ENCODE measurements around the gene RNF39. TPM values are rescaled to one million over a fixed set of nuclear protein-coding genes. Genes with fewer than 3 reads are reported as not detected.

RNF39 gene
- total and polyA plus RNA-seq, 2 of the 13 experiments (the other 11 are each of a cell fraction or from before 2014, with no cell fraction given) = 0.13 to 1.8 TPM

DNA sequence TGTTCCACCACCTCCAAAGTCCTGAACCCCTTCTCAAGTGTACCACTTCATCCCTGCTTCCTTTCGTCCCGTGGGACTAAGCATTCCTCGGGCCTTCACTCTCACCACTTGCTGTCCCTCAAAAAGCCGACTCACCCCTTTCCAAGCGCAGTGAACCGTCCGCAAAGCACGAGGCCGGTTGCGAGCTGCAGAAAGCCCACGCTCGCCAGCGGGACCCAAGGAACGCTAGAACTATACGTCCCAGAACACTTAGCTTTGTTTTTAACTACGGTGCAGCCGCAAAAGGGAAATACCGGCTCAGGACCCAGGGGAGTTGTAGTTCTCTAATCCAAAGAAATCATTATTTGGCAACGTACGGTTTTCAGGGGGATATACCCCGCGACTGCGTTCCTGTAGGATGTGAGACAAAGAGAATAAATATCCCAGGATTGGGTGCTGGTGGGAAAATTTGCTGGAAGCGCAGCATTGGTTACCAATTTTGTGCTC is 14.9 kb downstream of the RNF39 start:
- intact Hi-C loops (cut with micrococcal nuclease; ENCODE audit: unreplicated experiment) (loop anchor here (1.0 to 2.0 kb wide), 2 partner anchors 43 to 110 kb away; no protein-coding TSS in a partner anchor), in situ Hi-C loops (cut with HindIII; ENCODE audit: extremely low pct_ligation_motif_present, low pct_unique_long_range_greater_than_20kb) (no loop called here)
- POLR2A ChIA-PET = interaction anchor here (0.7 to 2.8 kb wide), 19 partner anchors 9 to 1919 kb away, joined by 3 to 35 read pairs (median 4); partner anchors contain the start of genes RNF39, TRIM15, TRIM26 and ZKSCAN8
- TSS peak; percentile 85 for BruUV-seq (replicated peaks)
- Histone ChIP-seq H3K27ac (ENCODE audit: extremely low read length, insufficient read depth, low read length) (peak overlapping the region; percentile 75), H3K27me3 (ENCODE audit: control insufficient read depth in 1 of 2, insufficient read depth in 2 of 2, low read length in 2 of 2) (peaks cover 0 to 4% of the 10 kb centered on the region in 2 experiments; a peak in 1 of 5 replicates), H3K4me1 (ENCODE audit: insufficient read depth, low read length) (peaks cover 28% of the 10 kb centered on the region), H4K20me1 (ENCODE audit: insufficient read depth, low read length) (no peaks in the 10 kb centered on the region), H3K79me2 (ENCODE audit: insufficient read depth, low read length) (peaks cover 37% of the 10 kb centered on the region), H3K9ac (ENCODE audit: insufficient read depth, low read depth, low read length) (peak overlapping the region; percentile 90), H3K9me3 (ENCODE audit: low read length) (no peaks in the 10 kb centered on the region), H3K4me2 (ENCODE audit: low read depth, low read length) (peak overlapping the region; percentile 99), H3K36me3 (replicated peaks in 1 of 2; ENCODE audit: control insufficient read depth in 1 of 2, insufficient read depth in 2 of 2, low read length in 2 of 2) (peaks cover 1 to 9% of the 10 kb centered on the region in 2 experiments; a peak in 2 of 5 replicates), H3K4me3 (replicated peaks in 1 of 3; ENCODE audit: insufficient read depth in 1 of 3, low read depth in 2 of 3, low read length in 3 of 3) (peak overlapping the region; percentile 89 to 99 (median 93)), H2AFZ (ENCODE audit: low read length) (peak overlapping the region; percentile 92)
- FAIRE-seq (no peak), ATAC-seq (peak; percentile 15), DNase-seq (ENCODE audit: low spot score) (no peak)
- CTCF ChIA-PET (ENCODE audit: low intra/inter-chr PET ratio, low total read pairs) = no interaction called here
- WGBS (ENCODE audit: low lambda C conversion rate) = under 1% methylated on average over 24 of the region's 24 CpGs
- TF ChIP-seq ZSCAN30 (CRISPR knock-in tag; IDR thresholded peaks at IDR 0.05) (peak; percentile 16; the same call in 1 of the 2 replicates), ZBTB3 (CRISPR knock-in tag; IDR thresholded peaks at IDR 0.05; ENCODE audit: borderline replicate concordance, low read depth) (peak; percentile 57; the same call in 1 of the 2 replicates), ZNF343 (CRISPR knock-in tag; IDR thresholded peaks at IDR 0.05) (0 out of 2 replicates have a peak, but pooled peaks have one; percentile 75), ZNF253 (CRISPR knock-in tag; IDR thresholded peaks at IDR 0.05; ENCODE audit: borderline replicate concordance) (0 out of 2 replicates have a peak, but pooled peaks have one; percentile 29), KDM5A (IDR thresholded peaks at IDR 0.05; ENCODE audit: borderline replicate concordance, low read length) (peak; percentile 99), ZSCAN21 (CRISPR knock-in tag; IDR thresholded peaks at IDR 0.05; ENCODE audit: borderline replicate concordance) (0 out of 2 replicates have a peak, but pooled peaks have one; percentile 3), GZF1 (CRISPR knock-in tag; IDR thresholded peaks at IDR 0.05) (0 out of 2 replicates have a peak, but pooled peaks have one; percentile 26), RBM39 (IDR thresholded peaks at IDR 0.05; ENCODE audit: low read depth, low read length, poor library complexity, severe bottlenecking) (peak; percentile 11), ZNF230 (CRISPR knock-in tag; IDR thresholded peaks at IDR 0.05) (0 out of 2 replicates have a peak, but pooled peaks have one; percentile 15), ZC3H4 (CRISPR knock-in tag; IDR thresholded peaks at IDR 0.05; ENCODE audit: borderline replicate concordance) (peak; percentile 57; the same call in 1 of the 2 replicates), BRCA1 (CRISPR knock-in tag; IDR thresholded peaks at IDR 0.05) (no peak), ZNF703 (CRISPR knock-in tag; IDR thresholded peaks at IDR 0.05; ENCODE audit: borderline replicate concordance) (peak; percentile 25; the same call in 1 of the 2 replicates), ZMAT3 (CRISPR knock-in tag; conservative IDR thresholded peaks at IDR 0.05) (no peak), ZNF674 (CRISPR knock-in tag; IDR thresholded peaks at IDR 0.05; ENCODE audit: low read depth) (no peak), ZNF124 (CRISPR knock-in tag; IDR thresholded peaks at IDR 0.05) (0 out of 2 replicates have a peak, but pooled peaks have one; percentile 89), FOSL1 (CRISPR knock-in tag; IDR thresholded peaks at IDR 0.05; ENCODE audit: borderline replicate concordance) (no peak), SETDB1 (CRISPR knock-in tag; IDR thresholded peaks at IDR 0.05; ENCODE audit: borderline replicate concordance) (0 out of 2 replicates have a peak, but pooled peaks have one; percentile 49), ZNF572 (CRISPR knock-in tag; IDR thresholded peaks at IDR 0.05) (peak; percentile 90; the same call in 1 of the 2 replicates)
- TF ChIP-seq, protein P1, sequence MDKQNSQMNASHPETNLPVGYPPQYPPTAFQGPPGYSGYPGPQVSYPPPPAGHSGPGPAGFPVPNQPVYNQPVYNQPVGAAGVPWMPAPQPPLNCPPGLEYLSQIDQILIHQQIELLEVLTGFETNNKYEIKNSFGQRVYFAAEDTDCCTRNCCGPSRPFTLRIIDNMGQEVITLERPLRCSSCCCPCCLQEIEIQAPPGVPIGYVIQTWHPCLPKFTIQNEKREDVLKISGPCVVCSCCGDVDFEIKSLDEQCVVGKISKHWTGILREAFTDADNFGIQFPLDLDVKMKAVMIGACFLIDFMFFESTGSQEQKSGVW (CRISPR knock-in tag; IDR thresholded peaks at IDR 0.05; ENCODE audit: borderline replicate concordance) = 0 out of 2 replicates have a peak, but pooled peaks have one; percentile 33
- TF ChIP-seq, protein P2, sequence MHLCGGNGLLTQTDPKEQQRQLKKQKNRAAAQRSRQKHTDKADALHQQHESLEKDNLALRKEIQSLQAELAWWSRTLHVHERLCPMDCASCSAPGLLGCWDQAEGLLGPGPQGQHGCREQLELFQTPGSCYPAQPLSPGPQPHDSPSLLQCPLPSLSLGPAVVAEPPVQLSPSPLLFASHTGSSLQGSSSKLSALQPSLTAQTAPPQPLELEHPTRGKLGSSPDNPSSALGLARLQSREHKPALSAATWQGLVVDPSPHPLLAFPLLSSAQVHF (CRISPR knock-in tag; IDR thresholded peaks at IDR 0.05) = peak; percentile 68; the same call in 1 of the 2 replicates
- TF ChIP-seq, protein P3, sequence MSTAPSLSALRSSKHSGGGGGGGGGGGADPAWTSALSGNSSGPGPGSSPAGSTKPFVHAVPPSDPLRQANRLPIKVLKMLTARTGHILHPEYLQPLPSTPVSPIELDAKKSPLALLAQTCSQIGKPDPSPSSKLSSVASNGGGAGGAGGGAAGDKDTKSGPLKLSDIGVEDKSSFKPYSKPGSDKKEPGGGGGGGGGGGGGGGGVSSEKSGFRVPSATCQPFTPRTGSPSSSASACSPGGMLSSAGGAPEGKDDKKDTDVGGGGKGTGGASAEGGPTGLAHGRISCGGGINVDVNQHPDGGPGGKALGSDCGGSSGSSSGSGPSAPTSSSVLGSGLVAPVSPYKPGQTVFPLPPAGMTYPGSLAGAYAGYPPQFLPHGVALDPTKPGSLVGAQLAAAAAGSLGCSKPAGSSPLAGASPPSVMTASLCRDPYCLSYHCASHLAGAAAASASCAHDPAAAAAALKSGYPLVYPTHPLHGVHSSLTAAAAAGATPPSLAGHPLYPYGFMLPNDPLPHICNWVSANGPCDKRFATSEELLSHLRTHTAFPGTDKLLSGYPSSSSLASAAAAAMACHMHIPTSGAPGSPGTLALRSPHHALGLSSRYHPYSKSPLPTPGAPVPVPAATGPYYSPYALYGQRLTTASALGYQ (CRISPR knock-in tag; IDR thresholded peaks at IDR 0.05) = no peak

Data from HepG2 (cell line).